ENCODE results near the gene MYH2.

GRCh38 chr17:10482252-10482651 is 67.2 kb downstream of the MYH2 start:
- TF ChIP-seq POLR2A (IDR thresholded peaks at IDR 0.05) (no peak), CTCF (IDR thresholded peaks at IDR 0.05) (no peak), POLR2AphosphoS5 (IDR thresholded peaks at IDR 0.05) (no peak)

All from breast epithelium (tissue), 3 donors.